K562 (cell line): Measurements from ENCODE around the gene ANKLE1. TPM values are rescaled to one million over a fixed set of nuclear protein-coding genes. Genes with fewer than 3 reads are reported as not detected.

Source experiments
- BRD4 ChIP-seq: fragments of 200-600 bp; sonication (generic); IDR thresholded peaks from 2 replicates; pipeline ENCODE4 v1.6.1; 2017; ENCODE audit warnings: inconsistent platforms
- JUN ChIP-seq, 2 experiments: sonication (generic) in 1 of 2; formaldehyde crosslinking in 1 of 2; IDR thresholded peaks; 2 replicates each; pipeline versions ENCODE4 v1.6.1 to v1.8.0; 2012 to 2022; ENCODE audit warnings: borderline replicate concordance in 2 of 2, mild to moderate bottlenecking in 2 of 2, improper control_type of control experiment in 1 of 2, low read depth in 1 of 2, low read length in 1 of 2, missing genetic modification reagents in 1 of 2
- KLF6 ChIP-seq: fragments of 250-450 bp; sonication (Bioruptor Pico); IDR thresholded peaks from 2 replicates; pipeline ENCODE4 v1.4.0; 2020; ENCODE audit warnings: mild to moderate bottlenecking, moderate library complexity, borderline replicate concordance
- MED1 ChIP-seq: sonication (generic); formaldehyde crosslinking; IDR thresholded peaks from 2 replicates; pipeline ENCODE4 v1.8.1; 2023; ENCODE audit warnings: missing genetic modification reagents, borderline replicate concordance
- NR4A1 ChIP-seq, 2 experiments: fragments of 250-450 bp in 1 of 2; fragments of 450-650 bp in 1 of 2; sonication (Bioruptor Pico) in 1 of 2; IDR thresholded peaks; 2 replicates each; pipeline versions ENCODE4 v1.4.0 to v1.6.1; 2016 to 2020; ENCODE audit warnings: mild to moderate bottlenecking in 2 of 2, missing compliant biosample characterization in 1 of 2, missing genetic modification characterization in 1 of 2, moderate library complexity in 1 of 2
- POLR2AphosphoS5 ChIP-seq: IDR thresholded peaks from 2 replicates; pipeline ENCODE4 v1.6.1; 2011; ENCODE audit warnings: mild to moderate bottlenecking, low read depth, low read length, moderate library complexity; ENCODE audit not compliant: control insufficient read depth, insufficient read depth
- POLR3A ChIP-seq: IDR thresholded peaks from 2 replicates; pipeline ENCODE4 v1.6.1; 2011; ENCODE audit warnings: borderline replicate concordance, mild to moderate bottlenecking, moderate library complexity; ENCODE audit not compliant: insufficient read length, insufficient read depth; ENCODE audit errors: extremely low read depth
- PRMT5 ChIP-seq: sonication (generic); formaldehyde crosslinking; IDR thresholded peaks from 2 replicates; pipeline ENCODE4 v1.5.0; 2020; ENCODE audit warnings: missing genetic modification reagents
- RHOXF2B ChIP-seq: fragments of 250-450 bp; sonication (Bioruptor Pico); conservative IDR thresholded peaks from 2 replicates; pipeline ENCODE4 v1.5.1; 2021
- RUNX1 ChIP-seq: sonication (generic); IDR thresholded peaks from 2 replicates; pipeline ENCODE4 v1.6.1; 2016; ENCODE audit warnings: antibody characterized with exemption, low read depth
- SLC30A9 ChIP-seq: fragments of 250-450 bp; sonication (Bioruptor Pico); IDR thresholded peaks from 2 replicates; pipeline ENCODE4 v1.8.0; 2022; ENCODE audit warnings: mild to moderate bottlenecking, moderate library complexity
- TOE1 ChIP-seq, 2 experiments: fragments of 450-650 bp in 1 of 2; sonication (generic) in 1 of 2; formaldehyde crosslinking in 1 of 2; IDR thresholded peaks; 2 replicates each; pipeline versions ENCODE4 v1.7.1 to v1.8.0; 2016 to 2022; ENCODE audit warnings: borderline replicate concordance in 2 of 2, mild to moderate bottlenecking in 2 of 2, antibody characterized with exemption in 1 of 2, inconsistent platforms in 1 of 2, low read depth in 1 of 2, missing genetic modification reagents in 1 of 2, moderate library complexity in 1 of 2
- ZNF239 ChIP-seq: fragments of 250-450 bp; sonication (Bioruptor Pico); IDR thresholded peaks from 2 replicates; pipeline ENCODE4 v1.4.0; 2020; ENCODE audit warnings: mild to moderate bottlenecking
- ZNF274 ChIP-seq: IDR thresholded peaks from 2 replicates; pipeline ENCODE4 v1.6.1; 2011; ENCODE audit warnings: low read depth, mild to moderate bottlenecking, low read length, moderate library complexity, borderline replicate concordance
- ZNF311 ChIP-seq: fragments of 250-450 bp; sonication (Bioruptor Pico); IDR thresholded peaks from 2 replicates; pipeline ENCODE4 v1.4.0; 2020; ENCODE audit warnings: mild to moderate bottlenecking, moderate library complexity
- ZNF384 ChIP-seq: IDR thresholded peaks from 2 replicates; pipeline ENCODE4 v1.6.1; 2012; ENCODE audit warnings: low read depth, low read length, improper control_type of control experiment
- polyA plus RNA-seq, 8 experiments: library from polyadenylated mRNA; depleted of rRNA in 4 of 8; stranded (reverse) in 5 of 8; unstranded in 3 of 8; fragments of >200 nt; fragmentation: Nextera tagmentation in 2 of 8; fragmentation: Illumina TruSeq in 1 of 8; extraction: Ambion mirVana in 2 of 8; extraction: Trizol in 1 of 8; gene quantifications; 2 replicates each; pipeline versions ENCODE4 v1.2.1 to v1.2.3, GENCODE V29; 2011 to 2014; ENCODE audit warnings: inconsistent platforms in 1 of 8, missing spikeins in 1 of 8
- total RNA-seq, 7 experiments: library from RNA; depleted of rRNA in 6 of 7; stranded (reverse); fragments of >200 nt in 6 of 7; fragmentation: Illumina TruSeq in 2 of 7; extraction: Trizol in 2 of 7; gene quantifications; 2 replicates each; pipeline versions ENCODE4 v1.2.1 to v1.2.3, GENCODE V29; 2011 to 2021; ENCODE audit warnings: low replicate concordance in 1 of 7
- TF ChIP-seq, protein P1 (sequence below): fragments of 250-450 bp; sonication (Bioruptor Pico); IDR thresholded peaks from 2 replicates; pipeline ENCODE4 v1.8.0; 2022; ENCODE audit warnings: inconsistent platforms, mild to moderate bottlenecking, moderate library complexity, borderline replicate concordance
- TF ChIP-seq, protein P2 (sequence below), 2 experiments: fragments of 450-650 bp; IDR thresholded peaks; 2 replicates each; pipeline ENCODE4 v1.6.1; 2016

Gene ANKLE1
- total and polyA plus RNA-seq, 9 of the 15 experiments (the other 6 are each of a cell fraction or from before 2014, with no cell fraction given): 0.63 to 9.2 (median 2.9) TPM

DNA sequence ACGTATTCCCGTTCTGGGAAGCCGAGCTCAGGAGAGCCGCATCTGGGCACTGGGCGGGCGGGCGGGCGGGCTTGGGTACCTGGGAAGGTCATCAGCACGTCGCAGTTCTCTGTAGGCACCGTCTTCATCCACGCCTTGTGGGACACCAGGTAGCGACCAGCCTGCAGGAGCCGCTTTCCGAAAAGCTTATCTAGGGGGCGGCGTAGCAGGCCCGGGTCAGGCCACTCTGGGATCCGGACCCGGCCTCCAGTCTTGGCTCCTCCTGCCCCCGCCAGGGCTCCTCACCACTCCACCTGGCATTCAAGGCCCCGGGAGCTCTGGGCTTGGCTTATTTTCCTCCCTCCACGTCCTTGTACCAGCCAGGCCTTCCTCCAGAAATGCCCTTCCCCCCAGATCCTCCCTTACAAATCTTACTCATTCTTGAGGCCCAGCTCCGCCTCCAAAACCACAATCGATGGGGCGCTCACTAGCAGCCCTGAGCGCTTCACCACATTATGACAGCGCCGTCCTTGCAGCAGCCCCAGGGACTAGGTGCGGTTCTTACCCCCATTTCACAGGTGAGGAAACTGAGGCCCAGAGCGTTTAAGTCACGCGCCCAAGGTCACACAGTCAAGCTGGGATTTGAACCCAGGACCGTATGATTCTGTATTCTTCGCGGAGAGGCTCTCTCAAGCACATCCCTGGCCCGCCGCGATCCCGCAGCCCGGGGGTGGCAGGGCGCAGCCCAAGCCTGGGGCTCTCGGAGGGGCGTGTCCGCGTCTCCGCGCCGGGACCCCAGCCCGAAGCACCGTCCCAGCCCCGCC, 52.1 kb downstream of the ANKLE1 start (continued):
- TF ChIP-seq POLR3A: no peak
- TF ChIP-seq KLF6: no peak; the same call in 1 of the 2 replicates
- no peak; the same call in 1 of the 2 replicates for TF ChIP-seq ZNF311 (CRISPR knock-in tag)
- TF ChIP-seq ZNF239 (CRISPR knock-in tag): no peak
- peak; percentile 39; the same call in 1 of the 2 replicates for TF ChIP-seq BRD4
- TF ChIP-seq TOE1 (IDR thresholded peaks at IDR 0.05; ENCODE audit: borderline replicate concordance): peak; percentile 32
- no peak for TF ChIP-seq TOE1 (CRISPR knock-in tag; IDR thresholded peaks at IDR 0.05; ENCODE audit: borderline replicate concordance, low read depth)
- 0 out of 2 replicates have a peak, but pooled peaks have one; percentile 23 for TF ChIP-seq RHOXF2B (CRISPR knock-in tag)
- TF ChIP-seq, protein P1, sequence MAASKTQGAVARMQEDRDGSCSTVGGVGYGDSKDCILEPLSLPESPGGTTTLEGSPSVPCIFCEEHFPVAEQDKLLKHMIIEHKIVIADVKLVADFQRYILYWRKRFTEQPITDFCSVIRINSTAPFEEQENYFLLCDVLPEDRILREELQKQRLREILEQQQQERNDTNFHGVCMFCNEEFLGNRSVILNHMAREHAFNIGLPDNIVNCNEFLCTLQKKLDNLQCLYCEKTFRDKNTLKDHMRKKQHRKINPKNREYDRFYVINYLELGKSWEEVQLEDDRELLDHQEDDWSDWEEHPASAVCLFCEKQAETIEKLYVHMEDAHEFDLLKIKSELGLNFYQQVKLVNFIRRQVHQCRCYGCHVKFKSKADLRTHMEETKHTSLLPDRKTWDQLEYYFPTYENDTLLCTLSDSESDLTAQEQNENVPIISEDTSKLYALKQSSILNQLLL (CRISPR knock-in tag): no peak
- TF ChIP-seq NR4A1 (CRISPR knock-in tag; IDR thresholded peaks at IDR 0.05): no peak
- TF ChIP-seq NR4A1 (tag; IDR thresholded peaks at IDR 0.05): peak; percentile 60; the same call in 1 of the 2 replicates
- TF ChIP-seq ZNF384: no peak
- TF ChIP-seq SLC30A9 (CRISPR knock-in tag): no peak
- TF ChIP-seq, protein P2, sequence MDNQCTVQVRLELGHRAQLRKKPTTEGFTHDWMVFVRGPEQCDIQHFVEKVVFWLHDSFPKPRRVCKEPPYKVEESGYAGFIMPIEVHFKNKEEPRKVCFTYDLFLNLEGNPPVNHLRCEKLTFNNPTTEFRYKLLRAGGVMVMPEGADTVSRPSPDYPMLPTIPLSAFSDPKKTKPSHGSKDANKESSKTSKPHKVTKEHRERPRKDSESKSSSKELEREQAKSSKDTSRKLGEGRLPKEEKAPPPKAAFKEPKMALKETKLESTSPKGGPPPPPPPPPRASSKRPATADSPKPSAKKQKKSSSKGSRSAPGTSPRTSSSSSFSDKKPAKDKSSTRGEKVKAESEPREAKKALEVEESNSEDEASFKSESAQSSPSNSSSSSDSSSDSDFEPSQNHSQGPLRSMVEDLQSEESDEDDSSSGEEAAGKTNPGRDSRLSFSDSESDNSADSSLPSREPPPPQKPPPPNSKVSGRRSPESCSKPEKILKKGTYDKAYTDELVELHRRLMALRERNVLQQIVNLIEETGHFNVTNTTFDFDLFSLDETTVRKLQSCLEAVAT (IDR thresholded peaks at IDR 0.05): peak in 1 of 2 experiments; percentile 96; a peak in 2 of 4 replicates
- no peak; the same call in 1 of the 2 replicates for TF ChIP-seq ZNF274
- TF ChIP-seq PRMT5 (CRISPR knock-in tag): no peak
- TF ChIP-seq POLR2AphosphoS5: peak; percentile 49; the same call in 1 of the 2 replicates
- no peak; the same call in 1 of the 2 replicates for TF ChIP-seq JUN (IDR thresholded peaks at IDR 0.05; ENCODE audit: borderline replicate concordance, low read depth, low read length)
- TF ChIP-seq JUN (CRISPR knock-in tag; IDR thresholded peaks at IDR 0.05; ENCODE audit: borderline replicate concordance): peak; percentile 73; the same call in 1 of the 2 replicates
- TF ChIP-seq MED1 (CRISPR knock-in tag): no peak; the same call in 1 of the 2 replicates
- no peak; the same call in 1 of the 2 replicates for TF ChIP-seq RUNX1
